GM23248 (cell line): Measurements from ENCODE around the gene R3HDM2.

Experiments
- EZH2 ChIP-seq: fragments of 200-600 bp; sonication (generic); IDR thresholded peaks from 2 replicates; pipeline ENCODE4 v1.6.1; 2018; ENCODE audit warnings: antibody characterized with exemption, mild to moderate bottlenecking; ENCODE audit not compliant: insufficient read depth, poor library complexity, severe bottlenecking
- EZH2phosphoT487 ChIP-seq: fragments of 200-600 bp; sonication (generic); IDR thresholded peaks from 2 replicates; pipeline ENCODE4 v1.6.1; 2018; ENCODE audit warnings: antibody characterized with exemption, moderate library complexity, mild to moderate bottlenecking, low read depth; ENCODE audit not compliant: insufficient read depth

GRCh38 chr12:57204454-57204853 lies 226.4 kb downstream of the R3HDM2 start:
- TF ChIP-seq EZH2: no peak
- no peak for TF ChIP-seq EZH2phosphoT487
